ENCODE data around the gene RAD51B.

DNA sequence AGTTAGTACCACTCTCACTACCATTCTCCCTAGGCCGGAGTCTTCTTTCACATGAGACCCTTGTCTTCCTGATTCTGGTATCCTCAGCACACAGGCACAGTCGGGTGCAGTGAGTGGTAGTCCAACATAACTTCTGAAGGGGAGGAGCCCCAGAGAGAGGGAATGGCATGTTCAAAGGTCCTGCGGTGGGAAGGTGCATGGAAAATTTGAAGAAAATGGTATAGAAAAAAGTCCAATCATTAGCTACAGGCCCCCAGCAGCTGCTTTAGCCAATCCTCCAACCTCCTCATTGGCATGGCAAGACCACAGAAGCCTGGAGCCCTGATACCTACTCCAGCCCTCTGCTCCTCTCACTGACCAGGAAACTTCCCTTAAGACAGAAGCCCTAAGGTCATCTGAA lies 876.7 kb downstream of the RAD51B start:
- TF ChIP-seq, protein P1, sequence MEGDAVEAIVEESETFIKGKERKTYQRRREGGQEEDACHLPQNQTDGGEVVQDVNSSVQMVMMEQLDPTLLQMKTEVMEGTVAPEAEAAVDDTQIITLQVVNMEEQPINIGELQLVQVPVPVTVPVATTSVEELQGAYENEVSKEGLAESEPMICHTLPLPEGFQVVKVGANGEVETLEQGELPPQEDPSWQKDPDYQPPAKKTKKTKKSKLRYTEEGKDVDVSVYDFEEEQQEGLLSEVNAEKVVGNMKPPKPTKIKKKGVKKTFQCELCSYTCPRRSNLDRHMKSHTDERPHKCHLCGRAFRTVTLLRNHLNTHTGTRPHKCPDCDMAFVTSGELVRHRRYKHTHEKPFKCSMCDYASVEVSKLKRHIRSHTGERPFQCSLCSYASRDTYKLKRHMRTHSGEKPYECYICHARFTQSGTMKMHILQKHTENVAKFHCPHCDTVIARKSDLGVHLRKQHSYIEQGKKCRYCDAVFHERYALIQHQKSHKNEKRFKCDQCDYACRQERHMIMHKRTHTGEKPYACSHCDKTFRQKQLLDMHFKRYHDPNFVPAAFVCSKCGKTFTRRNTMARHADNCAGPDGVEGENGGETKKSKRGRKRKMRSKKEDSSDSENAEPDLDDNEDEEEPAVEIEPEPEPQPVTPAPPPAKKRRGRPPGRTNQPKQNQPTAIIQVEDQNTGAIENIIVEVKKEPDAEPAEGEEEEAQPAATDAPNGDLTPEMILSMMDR (conservative IDR thresholded peaks at IDR 0.05; ENCODE audit: low read depth, low read length) = no peak
- no peak for TF ChIP-seq EZH2 (IDR thresholded peaks at IDR 0.05; ENCODE audit: borderline replicate concordance, low read depth, low read length, poor library complexity, severe bottlenecking)

Data from A673 (cell line).